ENCODE data around the gene MFRP.

- TF ChIP-seq CTCF (IDR thresholded peaks at IDR 0.05) (no peak), POLR2A (IDR thresholded peaks at IDR 0.05) (no peak), POLR2AphosphoS5 (IDR thresholded peaks at IDR 0.05) (no peak), EP300 (IDR thresholded peaks at IDR 0.05) (no peak)
These were observed 55.5 kb downstream of the MFRP start for GRCh38 chr11:119290894-119291497.
